Duodenal mucosa (tissue), 2 donors: ENCODE results near the gene DMPK.

Experiments used
- H3K27ac ChIP-seq: one replicate; pipeline ENCODE4 v1.7.0; 2013; ENCODE audit warnings: low read depth, low read length
- H3K27me3 ChIP-seq, 2 donors: one replicate each; pipeline ENCODE4 v1.7.0; 2013; ENCODE audit warnings: low read length in 2 of 2, control low read depth in 1 of 2; ENCODE audit not compliant: insufficient read depth in 2 of 2, control insufficient read depth in 1 of 2
- H3K36me3 ChIP-seq, 2 donors: one replicate each; pipeline ENCODE4 v1.7.0; 2013; ENCODE audit warnings: low read length in 2 of 2, control low read depth in 1 of 2; ENCODE audit not compliant: insufficient read depth in 2 of 2, control insufficient read depth in 1 of 2
- H3K4me1 ChIP-seq, 2 donors: one replicate each; pipeline ENCODE4 v1.7.0; 2013; ENCODE audit warnings: low read length in 2 of 2, control low read depth in 1 of 2; ENCODE audit not compliant: insufficient read depth in 2 of 2, control insufficient read depth in 1 of 2
- H3K4me3 ChIP-seq, 2 donors: one replicate each; pipeline ENCODE4 v1.7.0; 2013; ENCODE audit warnings: low read length in 2 of 2, low read depth in 1 of 2
- H3K9ac ChIP-seq, 2 donors: one replicate each; pipeline ENCODE4 v1.7.0; 2013; ENCODE audit warnings: low read length in 2 of 2, low read depth in 1 of 2
- H3K9me3 ChIP-seq, 2 donors: one replicate each; pipeline ENCODE4 v1.7.0; 2013; ENCODE audit warnings: low read length in 2 of 2, control low read depth in 1 of 2; ENCODE audit not compliant: control insufficient read depth in 1 of 2

The DMPK gene, protein sequence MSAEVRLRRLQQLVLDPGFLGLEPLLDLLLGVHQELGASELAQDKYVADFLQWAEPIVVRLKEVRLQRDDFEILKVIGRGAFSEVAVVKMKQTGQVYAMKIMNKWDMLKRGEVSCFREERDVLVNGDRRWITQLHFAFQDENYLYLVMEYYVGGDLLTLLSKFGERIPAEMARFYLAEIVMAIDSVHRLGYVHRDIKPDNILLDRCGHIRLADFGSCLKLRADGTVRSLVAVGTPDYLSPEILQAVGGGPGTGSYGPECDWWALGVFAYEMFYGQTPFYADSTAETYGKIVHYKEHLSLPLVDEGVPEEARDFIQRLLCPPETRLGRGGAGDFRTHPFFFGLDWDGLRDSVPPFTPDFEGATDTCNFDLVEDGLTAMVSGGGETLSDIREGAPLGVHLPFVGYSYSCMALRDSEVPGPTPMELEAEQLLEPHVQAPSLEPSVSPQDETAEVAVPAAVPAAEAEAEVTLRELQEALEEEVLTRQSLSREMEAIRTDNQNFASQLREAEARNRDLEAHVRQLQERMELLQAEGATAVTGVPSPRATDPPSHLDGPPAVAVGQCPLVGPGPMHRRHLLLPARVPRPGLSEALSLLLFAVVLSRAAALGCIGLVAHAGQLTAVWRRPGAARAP

GRCh38 chr19:45782162-45782691 lies at the start of gene DMPK:
DMPK (minus strand) TSS chr19:45782490; CDS start chr19:45782352, 138 bp downstream.
- Histone ChIP-seq H3K36me3 (peaks cover 8 to 27% of the 10 kb centered on the region in 2 donors), H3K4me3 (peak within 1 kb of the TSS; percentile 48 to 49), H3K27ac (peak within 1 kb of the TSS; percentile 32), H3K27me3 (peaks cover 0 to 5% of the 10 kb centered on the region in 2 donors), H3K9ac (peak within 1 kb of the TSS; percentile 19 to 47), H3K4me1 (peaks cover 22 to 33% of the 10 kb centered on the region in 2 donors), H3K9me3 (no peaks in the 10 kb centered on the region)

GRCh38 chr19:45828945-45829344 lies 46.7 kb upstream of the DMPK start:
- Histone ChIP-seq H3K36me3 (peaks cover 68 to 86% of the 10 kb centered on the region in 2 donors), H3K9me3 (no peaks in the 10 kb centered on the region), H3K27me3 (no peaks in the 10 kb centered on the region), H3K4me3 (no peak overlapping the region), H3K27ac (no peak overlapping the region), H3K4me1 (peaks cover 0 to 10% of the 10 kb centered on the region in 2 donors), H3K9ac (no peak overlapping the region)

GRCh38 chr19:45828523-45828922 lies 46.2 kb upstream of the DMPK start:
- Histone ChIP-seq H3K27me3 (no peaks in the 10 kb centered on the region), H3K4me3 (no peak overlapping the region), H3K9me3 (no peaks in the 10 kb centered on the region), H3K27ac (no peak overlapping the region), H3K9ac (no peak overlapping the region), H3K36me3 (peaks cover 70 to 87% of the 10 kb centered on the region in 2 donors), H3K4me1 (peaks cover 0 to 10% of the 10 kb centered on the region in 2 donors)

- Histone ChIP-seq H3K36me3 (peaks cover 78 to 95% of the 10 kb centered on the region in 2 donors), H3K27ac (no peak overlapping the region), H3K4me3 (no peak overlapping the region), H3K4me1 (peaks cover 0 to 10% of the 10 kb centered on the region in 2 donors), H3K9ac (no peak overlapping the region), H3K27me3 (no peaks in the 10 kb centered on the region), H3K9me3 (no peaks in the 10 kb centered on the region)
Measured at GRCh38 chr19:45827459-45828093, 45.3 kb upstream of the DMPK start.

DNA sequence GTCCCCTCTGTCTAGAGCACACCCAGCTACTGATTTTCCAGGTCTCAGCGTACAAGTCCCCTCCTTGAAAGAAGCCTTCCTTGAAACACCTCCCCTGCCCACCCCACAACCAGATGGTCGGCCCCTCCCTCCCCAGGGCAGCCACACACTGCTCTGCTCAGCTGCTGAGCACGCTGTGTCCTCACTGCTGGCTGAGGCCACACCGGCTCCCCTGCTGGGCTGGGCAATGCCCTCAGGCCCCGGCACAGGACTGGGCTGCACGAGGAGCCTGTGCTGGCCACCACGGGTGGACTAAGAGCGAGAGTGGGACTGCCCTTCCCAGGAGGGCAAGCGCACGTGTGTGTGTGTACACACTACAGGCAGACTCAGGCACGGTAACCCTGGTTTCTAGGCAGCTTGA lies 44.6 kb upstream of the DMPK start:
- no peak overlapping the region for H3K9ac ChIP-seq
- no peaks in the 10 kb centered on the region for H3K27me3 ChIP-seq
- peaks cover 78 to 92% of the 10 kb centered on the region in 2 donors for H3K36me3 ChIP-seq
- no peak overlapping the region for H3K27ac ChIP-seq
- H3K4me3 ChIP-seq, result no peak overlapping the region
- H3K9me3 ChIP-seq, result no peaks in the 10 kb centered on the region
- H3K4me1 ChIP-seq, result peaks cover 0 to 10% of the 10 kb centered on the region in 2 donors

DNA sequence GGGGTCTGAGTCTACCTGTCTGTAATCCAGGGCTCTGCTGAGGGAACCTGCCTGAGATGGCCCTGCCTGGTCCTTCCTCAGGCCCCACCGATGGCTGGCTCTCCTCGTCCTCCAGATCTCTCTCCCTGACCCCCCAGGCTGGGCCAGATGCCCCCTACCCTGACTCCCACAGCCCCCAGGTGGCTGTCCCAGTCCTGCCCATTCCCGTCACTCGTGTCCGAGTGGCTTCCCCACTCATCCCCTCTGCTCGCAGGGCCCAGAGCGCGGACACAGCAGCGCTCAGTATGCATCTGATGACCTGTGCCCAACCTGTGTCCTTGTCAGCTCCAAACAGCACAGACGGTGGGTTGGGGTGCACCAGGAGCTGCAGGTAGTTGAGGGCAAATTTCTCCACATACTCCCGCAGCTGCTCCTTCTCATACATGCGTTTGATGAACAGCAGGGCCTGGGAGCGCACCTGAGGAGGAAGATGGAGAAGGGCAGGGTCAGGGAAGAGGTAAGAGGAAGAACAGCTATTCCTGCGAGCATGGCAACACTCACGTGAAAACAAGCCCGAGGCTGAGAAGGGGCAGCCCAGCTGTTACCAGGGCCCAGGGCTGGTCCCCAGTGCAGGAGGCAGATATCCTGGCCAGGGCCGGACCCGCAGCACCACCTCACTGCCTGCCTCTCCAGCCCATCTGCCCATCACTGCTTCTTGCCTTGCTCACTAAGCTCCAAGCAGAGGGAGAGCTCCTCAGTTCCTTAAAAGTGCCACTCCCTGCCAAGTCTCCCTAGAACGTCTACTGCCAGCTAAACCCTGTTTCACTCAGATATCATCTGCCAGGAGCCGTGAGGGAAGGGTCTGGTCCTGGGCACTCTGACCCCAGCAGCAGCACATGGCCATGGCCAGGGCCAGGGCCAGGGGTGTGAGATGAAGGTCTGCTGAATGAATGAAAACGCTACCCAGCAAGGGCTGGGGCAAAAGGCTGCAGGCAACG lies 43.9 kb upstream of the DMPK start:
- Histone ChIP-seq H3K9me3 (no peaks in the 10 kb centered on the region), H3K27me3 (no peaks in the 10 kb centered on the region), H3K27ac (no peak overlapping the region), H3K9ac (no peak overlapping the region), H3K4me3 (no peak overlapping the region), H3K4me1 (peaks cover 0 to 10% of the 10 kb centered on the region in 2 donors), H3K36me3 (peaks cover 74 to 92% of the 10 kb centered on the region in 2 donors)

DNA sequence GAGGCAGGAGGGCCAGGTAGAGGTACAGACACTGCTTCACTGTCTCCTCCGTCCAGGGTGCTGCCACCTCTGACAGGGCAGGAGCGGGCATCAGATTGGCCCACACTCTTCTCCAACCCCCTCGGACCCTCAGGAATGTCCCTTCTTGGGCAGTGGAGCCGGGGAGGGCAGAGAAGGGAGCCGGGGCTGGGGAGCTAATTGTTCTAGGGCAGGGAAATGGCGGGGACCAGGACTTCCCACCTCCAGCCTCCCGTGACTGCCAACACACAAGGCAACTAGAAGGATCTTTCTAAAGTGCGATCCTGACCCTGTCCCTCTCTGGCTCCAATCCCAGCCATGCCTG lies 42.9 kb upstream of the DMPK start:
- Histone ChIP-seq H3K27ac (no peak overlapping the region), H3K27me3 (no peaks in the 10 kb centered on the region), H3K4me3 (no peak overlapping the region), H3K9me3 (no peaks in the 10 kb centered on the region), H3K4me1 (peaks cover 0 to 10% of the 10 kb centered on the region in 2 donors), H3K9ac (no peak overlapping the region), H3K36me3 (peaks cover 68 to 94% of the 10 kb centered on the region in 2 donors)

- Histone ChIP-seq H3K27me3 (no peaks in the 10 kb centered on the region), H3K9me3 (no peaks in the 10 kb centered on the region), H3K4me3 (no peak overlapping the region), H3K9ac (no peak overlapping the region), H3K27ac (no peak overlapping the region), H3K36me3 (peaks cover 68 to 94% of the 10 kb centered on the region in 2 donors), H3K4me1 (peaks cover 0 to 10% of the 10 kb centered on the region in 2 donors)
Measured at GRCh38 chr19:45824531-45825262, 42.4 kb upstream of the DMPK start.

DNA sequence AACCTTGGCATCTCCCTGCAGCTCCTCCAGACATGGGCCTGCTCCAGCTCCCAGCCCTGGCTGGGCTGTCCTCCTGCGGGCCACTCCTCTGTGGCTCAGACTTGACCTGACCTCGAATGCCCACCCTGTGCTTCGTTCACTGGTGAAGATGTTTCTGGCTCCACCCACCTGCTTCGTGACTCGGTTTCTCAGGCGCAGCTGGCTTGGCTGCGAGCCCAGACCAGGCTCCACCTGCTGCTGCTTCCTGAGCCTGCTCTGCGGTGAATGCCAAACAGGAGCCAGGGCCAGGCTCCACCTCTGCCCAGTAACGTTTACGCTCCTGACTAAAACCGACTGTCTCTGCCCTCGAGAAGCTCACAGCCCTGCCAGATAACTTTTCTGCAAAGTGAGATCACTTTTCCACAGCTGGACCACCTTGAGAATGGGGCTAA lies 41.8 kb upstream of the DMPK start:
- no peaks in the 10 kb centered on the region for H3K27me3 ChIP-seq
- H3K36me3 ChIP-seq, result peaks cover 65 to 93% of the 10 kb centered on the region in 2 donors
- H3K9ac ChIP-seq, result no peak overlapping the region
- H3K9me3 ChIP-seq, result no peaks in the 10 kb centered on the region
- no peak overlapping the region for H3K4me3 ChIP-seq
- peaks cover 0 to 10% of the 10 kb centered on the region in 2 donors for H3K4me1 ChIP-seq
- no peak overlapping the region for H3K27ac ChIP-seq
